Activated CD4-positive, alpha-beta T cell treated with anti-CD3 and anti-CD28 coated beads, Interleukin-2, Interleukin-4, amounts not matched to agents 100 ng/mL and 50 ng/mL, durations not matched to agents 16 hours and 8 hours (primary cell): Measurements from ENCODE around the gene SH3PXD2B.
"Not testable (repeated sequence)": the region's sequence is repeated elsewhere in the genome, so short reads cannot be mapped to it uniquely, and the experiment has no call there.

ENCODE experiments used
- DNase-seq: peaks from one replicate; pipeline ENCODE4 v3.0.0-alpha.2; 2020; ENCODE audit warnings: low spot score

SH3PXD2B gene

GRCh38 chr5:172485511-172486202 is 31.3 kb upstream of the SH3PXD2B start:
- DNase-seq = no peak

GRCh38 chr5:172484664-172485063 is 30.3 kb upstream of the SH3PXD2B start:
- DNase-seq = no peak

GRCh38 chr5:172482156-172483020 is 28.1 kb upstream of the SH3PXD2B start:
- no peak for DNase-seq

- no peak for DNase-seq
Measured at GRCh38 chr5:172481011-172481800, 26.9 kb upstream of the SH3PXD2B start.

DNA sequence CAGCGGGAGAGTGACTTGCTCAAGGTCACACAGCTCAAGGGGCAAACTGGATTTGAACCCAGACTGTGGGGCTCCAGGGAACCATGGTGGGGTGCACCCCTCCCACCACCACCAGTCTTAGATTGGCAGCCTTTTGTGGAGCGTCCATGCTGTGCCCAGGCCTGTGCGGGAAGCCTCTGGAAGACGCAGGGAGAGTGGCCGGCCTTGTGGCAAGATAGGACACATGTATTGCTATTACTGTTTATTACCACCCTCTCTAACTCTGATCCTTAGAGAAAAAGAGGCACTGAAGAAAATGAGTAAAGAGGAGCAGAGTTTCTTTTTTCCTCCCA is 25.4 kb upstream of the SH3PXD2B start:
- DNase-seq = no peak

DNA sequence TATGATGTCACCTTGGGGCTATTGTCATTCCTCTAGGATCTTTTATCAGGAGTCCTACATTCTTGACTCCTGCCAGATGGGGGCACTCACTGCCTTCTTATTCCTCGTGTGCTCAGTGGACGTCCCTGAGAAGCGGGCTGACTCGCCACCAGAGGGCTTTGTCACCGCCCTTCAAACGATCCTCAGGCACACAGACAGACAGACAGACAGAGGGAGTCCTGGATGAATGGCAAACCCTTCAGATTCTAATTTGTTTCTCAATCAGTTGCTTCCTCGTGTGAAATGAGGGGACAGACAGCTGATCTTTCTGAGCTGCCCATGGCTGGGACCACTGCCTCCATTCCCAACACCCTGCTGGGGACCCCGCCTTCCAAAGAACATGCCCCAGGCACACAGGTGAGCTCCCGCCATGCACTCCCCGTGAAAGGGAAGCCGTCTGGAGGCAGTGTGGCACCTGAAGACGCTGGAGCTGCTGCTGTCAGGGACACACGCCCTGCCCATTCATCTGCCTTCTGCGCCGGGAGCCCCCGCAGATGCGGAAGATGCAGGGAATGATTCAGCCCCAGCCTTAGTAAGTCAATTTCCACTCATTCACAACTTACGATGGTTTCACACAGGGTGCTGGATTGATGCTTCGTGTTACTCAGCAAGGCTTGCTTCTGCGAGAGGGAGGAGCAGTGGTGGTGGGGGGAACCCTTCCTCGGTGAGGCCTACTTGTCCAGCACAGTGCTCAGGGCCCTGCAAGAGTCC is 24.9 kb upstream of the SH3PXD2B start:
- DNase-seq = peak; percentile 72

- DNase-seq = not testable (repeated sequence)
Measured at GRCh38 chr5:172478695-172479033, 24.3 kb upstream of the SH3PXD2B start.

DNA sequence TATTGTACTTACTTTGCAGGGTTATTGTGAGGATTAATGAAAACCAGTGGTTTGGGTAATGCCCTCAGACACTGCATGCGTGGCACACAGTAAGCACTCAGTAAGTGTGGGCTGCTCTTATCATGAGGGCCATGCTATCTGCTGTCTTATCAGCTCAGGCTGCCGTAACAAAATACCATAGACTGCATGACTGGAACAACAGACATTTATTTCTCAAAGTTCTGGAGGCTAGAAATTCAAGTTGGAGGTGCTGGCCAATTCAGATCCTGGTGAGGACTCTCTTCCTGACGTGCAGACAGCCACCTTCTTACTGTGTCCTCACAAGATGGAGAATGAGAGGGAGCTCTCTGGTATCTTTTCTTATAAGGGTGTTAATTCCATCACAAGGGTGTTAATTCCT is 23.9 kb upstream of the SH3PXD2B start:
- no peak for DNase-seq

DNA sequence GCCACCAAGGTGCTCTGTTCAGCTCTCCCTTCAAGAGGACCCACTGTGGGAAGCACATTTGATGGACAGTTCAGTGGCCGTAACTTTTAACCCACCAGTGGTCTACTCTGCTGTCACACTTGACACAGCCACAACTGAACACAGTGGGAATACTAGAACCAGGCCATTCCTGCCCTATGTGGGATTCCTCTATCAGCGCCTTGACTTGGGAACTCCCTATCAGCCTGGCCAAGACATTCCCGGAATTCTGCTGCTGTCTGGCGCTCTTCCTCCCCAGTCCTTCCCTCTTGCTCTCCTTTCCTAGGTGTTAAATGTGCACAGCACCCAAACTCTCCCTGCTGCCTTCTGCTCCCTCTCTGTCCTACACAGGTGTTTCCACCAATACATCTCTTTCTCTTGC is 23.1 kb upstream of the SH3PXD2B start:
- no peak for DNase-seq

DNA sequence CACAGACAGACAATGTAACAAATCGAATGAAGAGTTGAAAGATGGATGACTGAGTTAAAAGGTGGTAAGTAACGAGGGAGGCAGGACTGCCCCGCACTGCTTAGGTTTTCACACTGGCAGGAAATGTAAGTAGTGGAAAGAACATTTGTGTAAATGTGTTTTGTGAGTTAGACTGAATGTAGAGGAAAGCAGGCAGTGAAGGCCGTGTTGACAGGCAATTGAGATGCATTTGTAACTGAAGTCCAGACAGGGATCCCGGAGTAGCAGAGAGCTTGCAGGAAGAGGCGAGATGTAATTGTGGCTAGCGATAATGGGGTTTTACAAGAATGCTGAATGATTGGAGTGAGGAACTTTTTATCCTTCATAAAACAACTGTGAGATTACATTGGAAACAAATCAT is 20.0 kb upstream of the SH3PXD2B start:
- no peak for DNase-seq

GRCh38 chr5:172473427-172473826 is 19.1 kb upstream of the SH3PXD2B start:
- DNase-seq = no peak

DNA sequence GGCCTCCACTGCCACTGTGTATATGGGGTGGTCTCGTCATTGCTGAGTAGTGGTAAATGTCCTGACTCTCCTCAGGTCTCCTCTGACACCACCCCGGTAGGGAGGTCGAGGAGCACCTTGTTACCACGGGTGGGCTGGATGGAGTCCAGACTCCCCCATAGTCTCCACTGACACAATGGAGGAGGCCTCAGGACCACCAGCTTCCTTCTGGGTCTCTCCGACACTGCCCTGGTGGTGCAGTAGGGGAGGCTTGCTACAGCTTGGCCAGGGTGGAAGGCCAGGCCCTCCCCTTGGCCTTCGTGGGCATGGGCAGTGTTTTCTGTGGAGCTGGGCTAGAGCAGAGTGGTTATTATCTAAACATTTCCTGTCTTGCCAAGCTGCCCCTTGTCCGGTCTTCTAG is 15.4 kb upstream of the SH3PXD2B start:
- DNase-seq = no peak

DNA sequence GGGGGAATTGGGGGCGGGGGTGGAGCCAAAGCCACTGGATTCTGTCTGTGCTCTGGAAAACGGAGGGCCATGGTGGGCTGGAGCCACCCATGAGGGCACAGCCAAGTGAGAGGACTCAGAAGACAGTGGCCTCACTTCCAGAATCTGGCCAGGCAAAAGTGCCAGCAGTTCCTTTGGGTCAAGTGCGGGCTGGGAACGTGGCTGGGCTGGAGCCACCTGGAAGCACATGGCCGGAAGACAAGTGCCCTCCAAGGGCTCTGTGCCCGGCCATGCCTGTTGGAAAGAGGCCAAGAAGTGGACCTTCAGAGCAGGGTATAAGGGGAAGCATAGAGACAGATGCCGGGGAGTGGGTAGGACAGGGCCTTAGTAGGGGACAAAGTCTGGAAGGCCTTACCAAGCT is 11.7 kb upstream of the SH3PXD2B start:
- DNase-seq = no peak

DNA sequence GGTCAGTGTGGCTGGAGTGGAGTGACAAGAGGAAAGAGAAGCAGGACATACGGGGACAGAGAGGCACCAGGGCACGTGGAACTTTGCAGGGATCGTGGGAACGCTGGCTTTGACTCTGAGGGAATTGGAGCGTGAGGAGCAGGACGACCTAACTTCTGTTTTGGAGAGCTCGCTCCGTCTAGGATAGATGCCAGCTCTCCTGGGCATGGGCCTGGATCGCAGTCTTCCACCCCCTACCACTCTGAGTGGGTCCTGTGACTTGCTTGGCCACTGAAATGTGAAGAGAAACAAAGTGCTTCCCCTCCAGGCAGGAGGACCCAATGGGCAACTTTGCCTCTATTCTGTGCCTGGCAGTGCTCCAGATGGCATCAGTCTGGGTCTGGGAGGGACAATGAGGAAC is 8.7 kb upstream of the SH3PXD2B start:
- no peak for DNase-seq

DNA sequence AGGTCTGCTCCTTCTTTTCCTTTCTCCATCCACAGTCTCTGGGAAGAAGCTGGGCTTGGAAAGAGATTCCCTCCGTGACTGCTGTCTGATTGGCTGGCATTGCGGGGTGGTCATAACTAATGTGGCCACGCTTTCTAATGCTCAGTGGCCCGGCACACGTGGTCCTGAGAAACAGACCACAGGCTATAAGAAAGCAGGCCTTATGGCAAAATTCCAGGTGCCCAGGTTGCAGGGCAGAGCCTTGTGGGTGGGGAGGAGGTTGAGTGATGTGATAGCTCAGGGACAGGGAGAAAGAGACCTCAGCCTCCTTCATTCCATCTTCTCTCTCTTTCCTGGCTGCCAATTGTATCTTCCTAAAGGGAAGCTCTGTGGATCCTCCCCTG is 5.4 kb upstream of the SH3PXD2B start:
- DNase-seq = no peak

- no peak for DNase-seq
Measured at GRCh38 chr5:172458976-172459782, 4.9 kb upstream of the SH3PXD2B start.

DNA sequence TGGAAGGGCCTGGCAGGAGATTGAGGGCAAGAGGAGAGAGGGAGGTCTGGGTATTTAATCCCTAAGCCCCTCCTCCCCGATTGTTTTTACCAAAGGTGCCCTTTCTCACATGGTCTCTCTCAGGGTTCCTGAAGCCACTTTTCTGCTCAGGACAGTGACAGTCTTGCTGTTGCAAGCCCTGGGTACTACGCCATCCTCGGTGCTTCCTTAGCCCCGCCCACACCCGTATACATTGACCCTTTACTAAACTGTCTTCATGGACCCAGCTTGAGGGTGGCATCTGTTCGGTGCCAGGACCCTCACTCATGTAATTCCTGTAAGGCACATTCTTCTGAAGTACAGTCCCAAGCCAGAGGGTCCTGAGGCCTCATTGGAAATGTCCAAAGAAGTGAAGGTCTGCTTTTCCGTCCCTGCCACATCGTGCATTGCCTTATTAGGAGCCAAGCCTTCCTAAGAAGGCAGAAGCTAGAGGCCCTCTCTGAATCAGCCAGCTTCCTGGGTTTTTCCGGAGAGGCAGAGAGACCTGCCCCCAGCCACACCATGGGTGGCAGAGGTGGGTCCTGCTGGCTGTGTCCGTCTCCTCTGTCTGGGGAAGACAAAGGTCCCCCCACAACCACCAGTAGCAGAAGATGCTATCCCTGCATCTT is 1.9 kb upstream of the SH3PXD2B start:
- DNase-seq = no peak

GRCh38 chr5:172455511-172456061 is 1.3 kb upstream of the SH3PXD2B start:
- DNase-seq = no peak

- DNase-seq = no peak
Measured at GRCh38 chr5:172455087-172455381, 709 bp upstream of the SH3PXD2B start.

GRCh38 chr5:172453986-172454357 is 353 bp downstream of the SH3PXD2B start:
- DNase-seq = no peak
